HepG2 (cell line): ENCODE results near the gene ADGRF4. TPM values are rescaled to one million over a fixed set of nuclear protein-coding genes. Genes with fewer than 3 reads are reported as not detected.

Experiments
- ATAC-seq: fragments of 200-7000 bp; cut with Tn5 transposase; 3 replicates; pipeline ENCODE4 v1.9.1; 2020; ENCODE audit warnings: mild to moderate bottlenecking, moderate library complexity
- BruUV-seq: library from RNA; stranded (reverse); fragments of 400-500 nt; replicated peaks from 2 replicates; lab custom pipeline; 2021; lab: Mats Ljungman, UMichigan
- CTCF ChIA-PET: fragments of 300-600 bp; formaldehyde crosslinking; extraction: SDS; loops from one replicate; lab custom pipeline; 2021; ENCODE audit warnings: low total read pairs, inconsistent platforms, low intra/inter-chr PET ratio; lab: Yijun Ruan, JAX
- POLR2A ChIA-PET: fragments of 350-600 bp; sonication (Branson Sonifier 250); formaldehyde crosslinking; loops from one replicate; lab custom pipeline; 2020; ENCODE audit warnings: antibody characterized with exemption, inconsistent platforms; lab: Yijun Ruan, JAX
- DNase-seq: peaks from one replicate; pipeline ENCODE4 v3.0.0-alpha.2; 2015; ENCODE audit warnings: low spot score
- FAIRE-seq: peaks from 3 replicates; lab custom pipeline; 2011; peaks lifted over from hg19 to GRCh38; lab: Jason Lieb, UNC
- H2AFZ ChIP-seq: one replicate; pipeline ENCODE4 v1.6.1; 2011; ENCODE audit warnings: low read length, inconsistent platforms
- H3K27ac ChIP-seq: fragments of 300-600 bp; 3 replicates; pipeline ENCODE4 v1.8.0; 2011; ENCODE audit warnings: mixed run types, mild to moderate bottlenecking, mixed read lengths, low read length, inconsistent platforms; ENCODE audit not compliant: insufficient read depth; ENCODE audit errors: extremely low read length
- H3K27me3 ChIP-seq, 2 experiments: fragments of 200-600 bp in 1 of 2; 2 replicates in 1 of 2; 3 replicates in 1 of 2; pipeline versions ENCODE4 v1.6.0 to v1.8.0; 2011; ENCODE audit warnings: low read length in 2 of 2, mild to moderate bottlenecking in 2 of 2, moderate library complexity in 2 of 2, inconsistent platforms in 1 of 2; ENCODE audit not compliant: insufficient read depth in 2 of 2, control insufficient read depth in 1 of 2
- H3K36me3 ChIP-seq, 2 experiments: fragments of 200-600 bp in 1 of 2; replicated peaks in 1 of 2; 2 replicates in 1 of 2; 3 replicates in 1 of 2; pipeline versions ENCODE4 v1.5.1 to v1.8.0; 2011; ENCODE audit warnings: low read length in 2 of 2, inconsistent platforms in 1 of 2; ENCODE audit not compliant: insufficient read depth in 2 of 2, control insufficient read depth in 1 of 2
- H3K4me1 ChIP-seq: 2 replicates; pipeline ENCODE4 v1.5.1; 2012; ENCODE audit warnings: low read length, inconsistent platforms; ENCODE audit not compliant: insufficient read depth
- H3K4me2 ChIP-seq: 2 replicates; pipeline ENCODE4 v1.6.0; 2011; ENCODE audit warnings: low read depth, low read length, inconsistent platforms
- H3K4me3 ChIP-seq, 3 experiments: fragments of 200-600 bp in 1 of 3; sonication (generic), shearing (Covaris generic) in 1 of 3; replicated peaks in 1 of 3; 2 replicates each; pipeline ENCODE4 v1.5.1; 2011 to 2016; ENCODE audit warnings: low read length in 3 of 3, inconsistent platforms in 2 of 3, low read depth in 2 of 3, mild to moderate bottlenecking in 2 of 3, control low read depth in 1 of 3, mixed read lengths in 1 of 3; ENCODE audit not compliant: insufficient read depth in 1 of 3
- H3K79me2 ChIP-seq: one replicate; pipeline ENCODE4 v1.6.1; 2011; ENCODE audit warnings: low read length, inconsistent platforms; ENCODE audit not compliant: insufficient read depth
- H3K9ac ChIP-seq: 2 replicates; pipeline ENCODE4 v1.6.0; 2011; ENCODE audit warnings: mild to moderate bottlenecking, low read depth, low read length, inconsistent platforms; ENCODE audit not compliant: insufficient read depth
- H3K9me3 ChIP-seq: 2 replicates; pipeline ENCODE4 v1.5.1; 2012; ENCODE audit warnings: mild to moderate bottlenecking, low read length
- H4K20me1 ChIP-seq: 2 replicates; pipeline ENCODE4 v1.6.0; 2011; ENCODE audit warnings: inconsistent platforms, mild to moderate bottlenecking, low read length, moderate library complexity; ENCODE audit not compliant: insufficient read depth
- ARHGAP35 ChIP-seq: sonication (generic); formaldehyde crosslinking; IDR thresholded peaks from 2 replicates; pipeline ENCODE4 v1.9.0; 2022; ENCODE audit warnings: mild to moderate bottlenecking, inconsistent platforms, moderate library complexity, missing genetic modification reagents, borderline replicate concordance
- ARID2 ChIP-seq: sonication (generic); formaldehyde crosslinking; IDR thresholded peaks from 2 replicates; pipeline ENCODE4 v1.8.1; 2022; ENCODE audit warnings: mild to moderate bottlenecking, missing genetic modification reagents, borderline replicate concordance
- ARNT2 ChIP-seq: sonication (generic); formaldehyde crosslinking; IDR thresholded peaks from 2 replicates; pipeline ENCODE4 v1.8.0; 2022; ENCODE audit warnings: mild to moderate bottlenecking, low read depth, missing genetic modification reagents, moderate library complexity
- ATF4 ChIP-seq, 2 experiments: fragments of 450-650 bp in 1 of 2; sonication (generic) in 1 of 2; formaldehyde crosslinking; IDR thresholded peaks; 2 replicates each; pipeline versions ENCODE4 v1.5.0 to v1.8.0; 2020 to 2022; ENCODE audit warnings: mild to moderate bottlenecking in 1 of 2, missing genetic modification reagents in 1 of 2
- CCAR2 ChIP-seq: fragments of 200-400 bp; formaldehyde crosslinking; optimal IDR thresholded peaks from 2 replicates; pipeline ENCODE3; 2018; ENCODE audit warnings: low read depth, mild to moderate bottlenecking, low read length, moderate library complexity
- CENPT ChIP-seq: sonication (generic); formaldehyde crosslinking; IDR thresholded peaks from 2 replicates; pipeline ENCODE4 v1.8.0; 2022; ENCODE audit warnings: low read depth, mild to moderate bottlenecking, moderate library complexity, missing genetic modification reagents
- CHCHD3 ChIP-seq: sonication (generic); formaldehyde crosslinking; IDR thresholded peaks from 2 replicates; pipeline ENCODE4 v1.8.0; 2022; ENCODE audit warnings: mild to moderate bottlenecking, missing genetic modification reagents, moderate library complexity
- FLYWCH1 ChIP-seq: sonication (generic); formaldehyde crosslinking; IDR thresholded peaks from 2 replicates; pipeline ENCODE4 v1.8.1; 2023; ENCODE audit warnings: mild to moderate bottlenecking, missing genetic modification reagents
- HMG20B ChIP-seq: conservative IDR thresholded peaks from 2 replicates; pipeline ENCODE4 v1.6.1; 2016; ENCODE audit warnings: missing genetic modification reagents, missing compliant biosample characterization
- LCORL ChIP-seq, 2 experiments: fragments of 450-650 bp in 1 of 2; sonication (generic) in 1 of 2; formaldehyde crosslinking in 1 of 2; IDR thresholded peaks; 2 replicates each; pipeline versions ENCODE4 v1.5.0 to v1.6.1; 2017 to 2020; ENCODE audit warnings: antibody characterized with exemption in 1 of 2, missing genetic modification reagents in 1 of 2
- MTA1 ChIP-seq: sonication (generic); formaldehyde crosslinking; IDR thresholded peaks from 2 replicates; pipeline ENCODE4 v1.4.0; 2020; ENCODE audit warnings: missing genetic modification reagents, mild to moderate bottlenecking, borderline replicate concordance
- NKX3-1 ChIP-seq: sonication (generic); formaldehyde crosslinking; IDR thresholded peaks from 2 replicates; pipeline ENCODE4 v1.5.0; 2020; ENCODE audit warnings: missing genetic modification reagents
- PTBP1 ChIP-seq: fragments of 200-400 bp; formaldehyde crosslinking; IDR thresholded peaks from 2 replicates; pipeline ENCODE4 v1.6.1; 2018; ENCODE audit warnings: low read length, low read depth; ENCODE audit not compliant: poor library complexity, severe bottlenecking
- SETDB1 ChIP-seq: sonication (generic); formaldehyde crosslinking; IDR thresholded peaks from 2 replicates; pipeline ENCODE4 v1.5.1; 2020; ENCODE audit warnings: missing genetic modification reagents, mild to moderate bottlenecking, borderline replicate concordance
- SP1 ChIP-seq, 2 experiments: fragments of 450-650 bp in 1 of 2; sonication (generic) in 1 of 2; formaldehyde crosslinking in 1 of 2; IDR thresholded peaks; 2 replicates each; pipeline versions ENCODE4 v1.4.0 to v1.6.1; 2016 to 2020; ENCODE audit warnings: missing genetic modification reagents in 1 of 2
- THYN1 ChIP-seq: sonication (generic); formaldehyde crosslinking; IDR thresholded peaks from 2 replicates; pipeline ENCODE4 v1.8.1; 2023; ENCODE audit warnings: low read depth, mild to moderate bottlenecking, moderate library complexity, missing genetic modification reagents, borderline replicate concordance
- YY1 ChIP-seq: IDR thresholded peaks from 2 replicates; pipeline ENCODE4 v1.6.1; 2011; ENCODE audit warnings: low read length, low read depth, moderate library complexity, mild to moderate bottlenecking; ENCODE audit not compliant: insufficient read depth, insufficient replicate concordance
- ZIK1 ChIP-seq: sonication (generic); formaldehyde crosslinking; IDR thresholded peaks from 2 replicates; pipeline ENCODE4 v1.5.0; 2020; ENCODE audit warnings: mild to moderate bottlenecking, low read depth, missing genetic modification reagents, borderline replicate concordance
- ZNF121 ChIP-seq: sonication (generic); formaldehyde crosslinking; IDR thresholded peaks from 2 replicates; pipeline ENCODE4 v1.5.0; 2020; ENCODE audit warnings: mild to moderate bottlenecking, missing genetic modification reagents
- ZNF224 ChIP-seq: sonication (generic); formaldehyde crosslinking; IDR thresholded peaks from 2 replicates; pipeline ENCODE4 v1.5.0; 2020; ENCODE audit warnings: mild to moderate bottlenecking, missing genetic modification reagents
- ZNF678 ChIP-seq: sonication (generic); formaldehyde crosslinking; IDR thresholded peaks from 2 replicates; pipeline ENCODE4 v1.4.0; 2020; ENCODE audit warnings: mild to moderate bottlenecking, missing genetic modification reagents
- ZNF766 ChIP-seq: sonication (generic); formaldehyde crosslinking; IDR thresholded peaks from 2 replicates; pipeline ENCODE4 v1.5.0; 2020; ENCODE audit warnings: missing genetic modification reagents, borderline replicate concordance
- ZNF792 ChIP-seq: IDR thresholded peaks from 2 replicates; pipeline ENCODE4 v1.6.1; 2016
- WGBS: methylation state at CpG from one replicate; pipeline ENCODE4 v1.1.6; 2017; ENCODE audit warnings: low lambda C conversion rate; 5-methylcytosine and 5-hydroxymethylcytosine counted together
- in situ Hi-C: cut with HindIII; loops from 2 replicates; pipeline ENCODE4 v1.10.0; 2017; ENCODE audit warnings: low pct_unique_long_range_greater_than_20kb; ENCODE audit not compliant: extremely low pct_ligation_motif_present
- intact Hi-C: fragments of 100-400 bp; cut with micrococcal nuclease; formaldehyde crosslinking; loops from one replicate; pipeline ENCODE4 v1.10.0; 2022; ENCODE audit not compliant: unreplicated experiment
- polyA plus RNA-seq, 8 experiments: library from polyadenylated mRNA; depleted of rRNA in 3 of 8; stranded (reverse) in 7 of 8; unstranded in 1 of 8; fragments of >200 nt; fragmentation: Illumina TruSeq in 4 of 8; extraction: Trizol in 4 of 8; gene quantifications; 2 replicates each; pipeline versions ENCODE4 v1.2.1 to v1.2.3, GENCODE V29; 2011 to 2016; ENCODE audit warnings: low read depth in 4 of 8, missing spikeins in 1 of 8, mixed read lengths in 1 of 8; ENCODE audit not compliant: insufficient read depth in 1 of 8
- total RNA-seq, 5 experiments: library from RNA; depleted of rRNA; stranded (reverse); fragments of >200 nt; fragmentation: Illumina TruSeq; extraction: Trizol; gene quantifications; 2 replicates each; pipeline ENCODE4 v1.2.3, GENCODE V29; 2016; ENCODE audit warnings: low read depth in 1 of 5
- TF ChIP-seq, protein P1 (sequence below): sonication (generic); formaldehyde crosslinking; IDR thresholded peaks from 2 replicates; pipeline ENCODE4 v1.5.1; 2020; ENCODE audit warnings: missing genetic modification reagents, mild to moderate bottlenecking, borderline replicate concordance

The ADGRF4 gene
- total and polyA plus RNA-seq, 2 of the 13 experiments (the other 11 are each of a cell fraction or from before 2014, with no cell fraction given) = 0.01 TPM; not detected in 1

GRCh38 chr6:47686411-47686810, 12.0 kb upstream of the ADGRF4 start:
- intact Hi-C loops = no loop called here
- POLR2A ChIA-PET = no interaction called here

GRCh38 chr6:47687432-47687831, 10.9 kb upstream of the ADGRF4 start:
- Histone ChIP-seq H3K4me2 (no peak overlapping the region), H3K4me3 (no peak overlapping the region), H4K20me1 (no peaks in the 10 kb centered on the region), H3K9me3 (no peaks in the 10 kb centered on the region), H3K4me1 (no peaks in the 10 kb centered on the region), H3K27ac (no peak overlapping the region), H3K9ac (no peak overlapping the region), H3K79me2 (no peaks in the 10 kb centered on the region), H2AFZ (no peak overlapping the region), H3K27me3 (no peaks in the 10 kb centered on the region), H3K36me3 (no peaks in the 10 kb centered on the region)
- DNase-seq = no peak
- CTCF ChIA-PET = no interaction called here
- no peak for FAIRE-seq
- 0% methylated on average over 2 of the region's 2 CpGs for WGBS
- POLR2A ChIA-PET = no interaction called here
- intact Hi-C loops = no loop called here
- no peak for ATAC-seq
- in situ Hi-C loops = no loop called here
- BruUV-seq = no TSS peak
- no peak for TF ChIP-seq ZNF766 (CRISPR knock-in tag)
- no peak for TF ChIP-seq LCORL (IDR thresholded peaks at IDR 0.05)
- TF ChIP-seq LCORL (CRISPR knock-in tag; IDR thresholded peaks at IDR 0.05) = no peak
- TF ChIP-seq FLYWCH1 (CRISPR knock-in tag) = no peak
- no peak for TF ChIP-seq ZNF121
- no peak for TF ChIP-seq CHCHD3 (CRISPR knock-in tag)
- TF ChIP-seq MTA1 (CRISPR knock-in tag) = no peak
- no peak for TF ChIP-seq YY1
- TF ChIP-seq ZNF792 (CRISPR knock-in tag) = no peak
- TF ChIP-seq ATF4 (CRISPR knock-in tag; IDR thresholded peaks at IDR 0.05) = no peak
- TF ChIP-seq SETDB1 (CRISPR knock-in tag) = no peak

More at GRCh38 chr6:47686411-47686810, 12.0 kb upstream of the ADGRF4 start:
- Histone ChIP-seq H2AFZ (no peak overlapping the region), H3K36me3 (no peaks in the 10 kb centered on the region)
- TF ChIP-seq CENPT (CRISPR knock-in tag) (no peak), MTA1 (CRISPR knock-in tag) (no peak), SP1 (IDR thresholded peaks at IDR 0.05) (no peak), SP1 (CRISPR knock-in tag; IDR thresholded peaks at IDR 0.05) (no peak), HMG20B (no peak), NKX3-1 (CRISPR knock-in tag) (no peak), THYN1 (CRISPR knock-in tag) (no peak), ARID2 (no peak), PTBP1 (no peak), ARHGAP35 (CRISPR knock-in tag) (no peak), ZNF224 (CRISPR knock-in tag) (no peak), ZNF678 (CRISPR knock-in tag) (no peak), CCAR2 (no peak), ARNT2 (CRISPR knock-in tag) (no peak), ZIK1 (no peak)
- TF ChIP-seq, protein P1, sequence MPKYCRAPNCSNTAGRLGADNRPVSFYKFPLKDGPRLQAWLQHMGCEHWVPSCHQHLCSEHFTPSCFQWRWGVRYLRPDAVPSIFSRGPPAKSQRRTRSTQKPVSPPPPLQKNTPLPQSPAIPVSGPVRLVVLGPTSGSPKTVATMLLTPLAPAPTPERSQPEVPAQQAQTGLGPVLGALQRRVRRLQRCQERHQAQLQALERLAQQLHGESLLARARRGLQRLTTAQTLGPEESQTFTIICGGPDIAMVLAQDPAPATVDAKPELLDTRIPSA (CRISPR knock-in tag) = no peak
- TF ChIP-seq, all 625 proteins: peak for 0
- CTCF ChIA-PET = no interaction called here
- no peak overlapping the region for H3K9ac ChIP-seq
- no peak for DNase-seq
- H4K20me1 ChIP-seq = no peaks in the 10 kb centered on the region
- no peak overlapping the region for H3K4me3 ChIP-seq
- no peaks in the 10 kb centered on the region for H3K4me1 ChIP-seq
- ATAC-seq = no peak
- no peaks in the 10 kb centered on the region for H3K79me2 ChIP-seq
- 0% methylated on average over 1 of the region's 1 CpG for WGBS
- no peak for FAIRE-seq
- no TSS peak for BruUV-seq
- in situ Hi-C loops = no loop called here
- no peaks in the 10 kb centered on the region for H3K27me3 ChIP-seq
- no peak overlapping the region for H3K4me2 ChIP-seq
- no peaks in the 10 kb centered on the region for H3K9me3 ChIP-seq
- H3K27ac ChIP-seq = no peak overlapping the region
